ENCODE data around the gene HGF.

HGF gene

DNA sequence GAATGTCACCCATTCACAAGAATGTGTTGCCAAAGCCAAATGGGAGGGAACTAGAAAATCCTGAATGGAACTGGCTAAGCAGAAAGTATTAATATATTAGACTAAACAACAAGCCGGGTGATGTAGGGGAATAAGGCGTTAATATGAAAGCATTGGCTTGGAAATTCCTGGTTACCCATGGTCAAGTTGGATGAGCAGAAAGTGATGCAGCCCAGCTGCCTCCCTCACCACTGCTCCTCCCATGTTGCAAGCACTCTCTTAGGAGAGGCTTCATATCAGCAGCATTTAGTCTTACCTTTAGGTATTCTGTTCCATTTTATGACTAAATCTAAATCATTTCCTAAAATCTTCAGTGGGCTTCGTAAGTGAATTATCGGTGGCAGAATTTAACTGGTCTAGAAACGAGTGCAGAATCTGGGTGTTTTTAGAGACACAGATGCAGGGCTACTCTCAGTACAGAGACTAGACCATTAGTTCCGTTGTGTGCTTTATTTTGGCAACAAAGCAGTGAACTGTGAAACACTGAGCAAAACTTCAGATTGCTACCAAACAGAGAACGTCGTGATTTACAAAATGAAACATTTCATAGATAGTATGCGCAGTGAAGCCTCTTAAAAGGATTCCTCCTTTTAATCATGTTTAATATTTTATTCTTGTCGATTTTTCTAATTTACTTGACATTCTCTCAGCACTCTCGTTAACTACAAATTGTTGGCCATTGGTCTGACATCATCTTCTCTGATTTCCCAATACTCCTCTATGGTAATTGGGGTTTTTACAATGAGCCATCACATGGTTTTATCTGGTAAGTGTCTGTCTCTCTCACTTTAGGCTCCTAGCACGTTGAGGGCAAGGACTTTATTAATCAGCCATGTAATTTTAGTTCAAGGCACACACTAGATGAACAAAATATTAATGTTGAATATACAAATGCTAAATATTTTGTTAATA lies 22.0 kb upstream of the HGF start:
- Histone ChIP-seq H3K27ac (ENCODE audit: insufficient read depth, low read length, poor library complexity, severe bottlenecking) (no peak overlapping the region), H3K36me3 (ENCODE audit: control insufficient read depth, insufficient read depth, low read length) (no peaks in the 10 kb centered on the region), H3K4me3 (ENCODE audit: insufficient read depth, low read depth, low read length, poor library complexity, severe bottlenecking) (no peak overlapping the region), H3K27me3 (replicated peaks; ENCODE audit: control insufficient read depth, insufficient read depth, low read length, poor library complexity, severe bottlenecking) (no peaks in the 10 kb centered on the region), H3K9me3 (ENCODE audit: control insufficient read depth, low read length) (peaks cover 4% of the 10 kb centered on the region), H3K4me1 (ENCODE audit: control insufficient read depth, insufficient read depth, low read length, poor library complexity, severe bottlenecking) (no peaks in the 10 kb centered on the region)
- DNase-seq, result no peak

- H3K4me1 ChIP-seq (ENCODE audit: control insufficient read depth, insufficient read depth, low read length, poor library complexity, severe bottlenecking), result no peaks in the 10 kb centered on the region
- H3K27me3 ChIP-seq (replicated peaks; ENCODE audit: control insufficient read depth, insufficient read depth, low read length, poor library complexity, severe bottlenecking), result no peaks in the 10 kb centered on the region
- H3K36me3 ChIP-seq (ENCODE audit: control insufficient read depth, insufficient read depth, low read length), result no peaks in the 10 kb centered on the region
- peaks cover 4% of the 10 kb centered on the region for H3K9me3 ChIP-seq (ENCODE audit: control insufficient read depth, low read length)
- no peak overlapping the region for H3K27ac ChIP-seq (ENCODE audit: insufficient read depth, low read length, poor library complexity, severe bottlenecking)
- no peak overlapping the region for H3K4me3 ChIP-seq (ENCODE audit: insufficient read depth, low read depth, low read length, poor library complexity, severe bottlenecking)
- DNase-seq, result no peak
Observed at GRCh38 chr7:81790686-81791085, 20.8 kb upstream of the HGF start.

GRCh38 chr7:81790120-81790500 lies 20.3 kb upstream of the HGF start:
- H3K9me3 ChIP-seq (ENCODE audit: control insufficient read depth, low read length), result peaks cover 4% of the 10 kb centered on the region
- no peaks in the 10 kb centered on the region for H3K36me3 ChIP-seq (ENCODE audit: control insufficient read depth, insufficient read depth, low read length)
- H3K27me3 ChIP-seq (replicated peaks; ENCODE audit: control insufficient read depth, insufficient read depth, low read length, poor library complexity, severe bottlenecking), result no peaks in the 10 kb centered on the region
- H3K4me3 ChIP-seq (ENCODE audit: insufficient read depth, low read depth, low read length, poor library complexity, severe bottlenecking), result no peak overlapping the region
- H3K27ac ChIP-seq (ENCODE audit: insufficient read depth, low read length, poor library complexity, severe bottlenecking), result no peak overlapping the region
- no peak for DNase-seq
- no peaks in the 10 kb centered on the region for H3K4me1 ChIP-seq (ENCODE audit: control insufficient read depth, insufficient read depth, low read length, poor library complexity, severe bottlenecking)

GRCh38 chr7:81789406-81790119 lies 19.7 kb upstream of the HGF start:
- Histone ChIP-seq H3K27me3 (replicated peaks; ENCODE audit: control insufficient read depth, insufficient read depth, low read length, poor library complexity, severe bottlenecking) (no peaks in the 10 kb centered on the region), H3K9me3 (ENCODE audit: control insufficient read depth, low read length) (peaks cover 4% of the 10 kb centered on the region), H3K27ac (ENCODE audit: insufficient read depth, low read length, poor library complexity, severe bottlenecking) (no peak overlapping the region), H3K36me3 (ENCODE audit: control insufficient read depth, insufficient read depth, low read length) (no peaks in the 10 kb centered on the region), H3K4me1 (ENCODE audit: control insufficient read depth, insufficient read depth, low read length, poor library complexity, severe bottlenecking) (no peaks in the 10 kb centered on the region), H3K4me3 (ENCODE audit: insufficient read depth, low read depth, low read length, poor library complexity, severe bottlenecking) (no peak overlapping the region)
- no peak for DNase-seq

DNA sequence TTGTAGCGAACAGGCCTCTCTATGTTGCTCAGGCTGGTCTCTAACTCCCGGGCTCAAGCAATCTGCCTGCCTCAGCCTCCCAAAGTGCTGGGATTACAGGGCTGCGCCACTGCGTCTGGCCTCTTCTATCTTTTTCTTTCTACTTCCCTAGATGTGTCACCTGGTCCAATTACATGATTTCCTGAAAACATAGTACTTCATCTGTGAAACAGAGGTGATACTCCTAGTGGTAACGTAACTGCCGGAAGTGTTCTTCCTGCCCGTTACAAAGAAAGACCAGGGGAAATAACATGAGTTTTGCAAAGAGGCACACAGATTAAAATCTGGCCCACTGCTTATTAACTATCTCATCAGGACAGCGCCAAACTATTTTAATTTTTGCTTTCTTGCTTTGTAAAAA lies 18.4 kb upstream of the HGF start:
- no peak for DNase-seq
- Histone ChIP-seq H3K4me3 (ENCODE audit: insufficient read depth, low read depth, low read length, poor library complexity, severe bottlenecking) (no peak overlapping the region), H3K27ac (ENCODE audit: insufficient read depth, low read length, poor library complexity, severe bottlenecking) (no peak overlapping the region)

GRCh38 chr7:81783818-81784217 lies 14.0 kb upstream of the HGF start:
- H3K27ac ChIP-seq (ENCODE audit: insufficient read depth, low read length, poor library complexity, severe bottlenecking), result no peak overlapping the region
- no peaks in the 10 kb centered on the region for H3K36me3 ChIP-seq (ENCODE audit: control insufficient read depth, insufficient read depth, low read length)
- H3K4me1 ChIP-seq (ENCODE audit: control insufficient read depth, insufficient read depth, low read length, poor library complexity, severe bottlenecking), result no peaks in the 10 kb centered on the region
- H3K27me3 ChIP-seq (replicated peaks; ENCODE audit: control insufficient read depth, insufficient read depth, low read length, poor library complexity, severe bottlenecking), result no peaks in the 10 kb centered on the region
- H3K9me3 ChIP-seq (ENCODE audit: control insufficient read depth, low read length), result no peaks in the 10 kb centered on the region
- H3K4me3 ChIP-seq (ENCODE audit: insufficient read depth, low read depth, low read length, poor library complexity, severe bottlenecking), result no peak overlapping the region
- DNase-seq, result no peak

More for the DNA sequence above, 18.4 kb upstream of the HGF start:
- Histone ChIP-seq H3K27me3 (replicated peaks; ENCODE audit: control insufficient read depth, insufficient read depth, low read length, poor library complexity, severe bottlenecking) (no peaks in the 10 kb centered on the region), H3K36me3 (ENCODE audit: control insufficient read depth, insufficient read depth, low read length) (no peaks in the 10 kb centered on the region), H3K4me1 (ENCODE audit: control insufficient read depth, insufficient read depth, low read length, poor library complexity, severe bottlenecking) (no peaks in the 10 kb centered on the region), H3K9me3 (ENCODE audit: control insufficient read depth, low read length) (peaks cover 4% of the 10 kb centered on the region)

DNA sequence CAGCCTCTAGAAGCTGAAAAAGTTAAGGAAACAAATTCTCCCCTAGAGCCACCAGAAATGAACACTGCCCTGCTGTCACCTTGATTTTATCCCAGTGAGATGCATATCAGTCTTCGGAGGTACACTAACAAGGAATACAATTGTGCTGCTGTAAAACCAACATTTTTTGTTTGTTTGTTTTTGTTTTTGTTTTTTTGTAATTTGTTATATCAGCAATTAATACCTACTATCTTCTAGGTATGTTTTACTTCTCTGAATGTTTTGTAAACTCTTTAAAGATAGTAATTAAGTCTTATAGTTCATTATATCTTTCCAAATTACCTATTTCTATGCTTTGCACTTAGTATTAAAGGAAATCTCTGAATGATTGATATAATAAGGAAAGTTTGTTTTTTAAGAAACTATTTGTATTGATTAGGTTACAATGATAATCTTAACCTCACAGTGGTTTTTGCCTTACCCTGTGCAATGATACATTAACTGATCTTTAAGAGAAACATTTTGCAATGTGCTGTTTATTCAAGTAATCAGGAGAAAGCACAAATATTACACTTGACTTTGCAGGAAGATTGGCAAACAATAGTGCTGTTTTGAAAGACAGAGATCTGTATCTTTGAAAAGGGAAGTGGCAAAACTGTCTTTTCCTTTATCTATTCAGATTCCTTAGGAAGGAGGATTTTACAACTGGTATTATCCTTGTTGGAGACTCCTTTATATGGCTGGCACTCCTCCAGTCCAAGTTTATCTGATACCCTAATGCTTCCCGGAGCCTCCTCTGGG lies 11.3 kb upstream of the HGF start:
- H3K4me3 ChIP-seq (ENCODE audit: insufficient read depth, low read depth, low read length, poor library complexity, severe bottlenecking), result no peak overlapping the region
- H3K4me1 ChIP-seq (ENCODE audit: control insufficient read depth, insufficient read depth, low read length, poor library complexity, severe bottlenecking), result no peaks in the 10 kb centered on the region
- no peaks in the 10 kb centered on the region for H3K36me3 ChIP-seq (ENCODE audit: control insufficient read depth, insufficient read depth, low read length)
- H3K27ac ChIP-seq (ENCODE audit: insufficient read depth, low read length, poor library complexity, severe bottlenecking), result no peak overlapping the region
- H3K27me3 ChIP-seq (replicated peaks; ENCODE audit: control insufficient read depth, insufficient read depth, low read length, poor library complexity, severe bottlenecking), result no peaks in the 10 kb centered on the region
- no peak for DNase-seq
- no peaks in the 10 kb centered on the region for H3K9me3 ChIP-seq (ENCODE audit: control insufficient read depth, low read length)

GRCh38 chr7:81779706-81780105 lies 9.9 kb upstream of the HGF start:
- no peaks in the 10 kb centered on the region for H3K4me1 ChIP-seq (ENCODE audit: control insufficient read depth, insufficient read depth, low read length, poor library complexity, severe bottlenecking)
- H3K9me3 ChIP-seq (ENCODE audit: control insufficient read depth, low read length), result no peaks in the 10 kb centered on the region
- H3K27ac ChIP-seq (ENCODE audit: insufficient read depth, low read length, poor library complexity, severe bottlenecking), result no peak overlapping the region
- H3K36me3 ChIP-seq (ENCODE audit: control insufficient read depth, insufficient read depth, low read length), result no peaks in the 10 kb centered on the region
- no peaks in the 10 kb centered on the region for H3K27me3 ChIP-seq (replicated peaks; ENCODE audit: control insufficient read depth, insufficient read depth, low read length, poor library complexity, severe bottlenecking)
- DNase-seq, result no peak
- no peak overlapping the region for H3K4me3 ChIP-seq (ENCODE audit: insufficient read depth, low read depth, low read length, poor library complexity, severe bottlenecking)

- Histone ChIP-seq H3K4me3 (ENCODE audit: insufficient read depth, low read depth, low read length, poor library complexity, severe bottlenecking) (no peak overlapping the region), H3K4me1 (ENCODE audit: control insufficient read depth, insufficient read depth, low read length, poor library complexity, severe bottlenecking) (no peaks in the 10 kb centered on the region), H3K9me3 (ENCODE audit: control insufficient read depth, low read length) (no peaks in the 10 kb centered on the region), H3K36me3 (ENCODE audit: control insufficient read depth, insufficient read depth, low read length) (no peaks in the 10 kb centered on the region), H3K27me3 (replicated peaks; ENCODE audit: control insufficient read depth, insufficient read depth, low read length, poor library complexity, severe bottlenecking) (no peaks in the 10 kb centered on the region), H3K27ac (ENCODE audit: insufficient read depth, low read length, poor library complexity, severe bottlenecking) (no peak overlapping the region)
- DNase-seq, result no peak
Observed at GRCh38 chr7:81777697-81778096, 7.8 kb upstream of the HGF start.
